GM18526 (cell line): ENCODE data around the gene EXD1.
A peak's percentile ranks its signal among the peaks of the same experiment; 100 is the strongest.

Source experiments
- POLR2A ChIP-seq: IDR thresholded peaks from 3 replicates; pipeline ENCODE4 v1.6.1; 2011; ENCODE audit not compliant: insufficient read length; ENCODE audit errors: extremely low read depth

The EXD1 gene

GRCh38 chr15:41230650-41231421 lies at the start of gene EXD1, which contains the start of gene CHP1:
EXD1 (minus strand) TSS chr15:41230757; CDS start chr15:41226575, 4,182 bp downstream.
CHP1 (plus strand) TSS chr15:41231268; CDS start chr15:41231383, 115 bp downstream.
- TF ChIP-seq POLR2A = peak; percentile 79

GRCh38 chr15:41279535-41280283 lies 49.2 kb upstream of the EXD1 start:
- no peak for TF ChIP-seq POLR2A

GRCh38 chr15:41278319-41278718 lies 47.8 kb upstream of the EXD1 start:
- TF ChIP-seq POLR2A = no peak

GRCh38 chr15:41276831-41277230 lies 46.3 kb upstream of the EXD1 start:
- no peak for TF ChIP-seq POLR2A

- no peak for TF ChIP-seq POLR2A
Measured at GRCh38 chr15:41269887-41270286, 39.3 kb upstream of the EXD1 start.

- TF ChIP-seq POLR2A = no peak
Measured at GRCh38 chr15:41263891-41264351, 33.4 kb upstream of the EXD1 start.

- no peak for TF ChIP-seq POLR2A
Measured at GRCh38 chr15:41262571-41262970, 32.0 kb upstream of the EXD1 start.

- no peak for TF ChIP-seq POLR2A
Measured at GRCh38 chr15:41259546-41260189, 29.1 kb upstream of the EXD1 start.

- no peak for TF ChIP-seq POLR2A
Measured at GRCh38 chr15:41258750-41259471, 28.4 kb upstream of the EXD1 start.

- no peak for TF ChIP-seq POLR2A
Measured at GRCh38 chr15:41256577-41257038, 26.1 kb upstream of the EXD1 start.

- TF ChIP-seq POLR2A = no peak
Measured at GRCh38 chr15:41256103-41256502, 25.5 kb upstream of the EXD1 start.

- TF ChIP-seq POLR2A = no peak
Measured at GRCh38 chr15:41254560-41254959, 24.0 kb upstream of the EXD1 start.

- no peak for TF ChIP-seq POLR2A
Measured at GRCh38 chr15:41251411-41251810, 20.9 kb upstream of the EXD1 start.

- no peak for TF ChIP-seq POLR2A
Measured at GRCh38 chr15:41241221-41241964, 10.8 kb upstream of the EXD1 start.
